Measurements from ENCODE around the gene UNC50.

The UNC50 gene, protein sequence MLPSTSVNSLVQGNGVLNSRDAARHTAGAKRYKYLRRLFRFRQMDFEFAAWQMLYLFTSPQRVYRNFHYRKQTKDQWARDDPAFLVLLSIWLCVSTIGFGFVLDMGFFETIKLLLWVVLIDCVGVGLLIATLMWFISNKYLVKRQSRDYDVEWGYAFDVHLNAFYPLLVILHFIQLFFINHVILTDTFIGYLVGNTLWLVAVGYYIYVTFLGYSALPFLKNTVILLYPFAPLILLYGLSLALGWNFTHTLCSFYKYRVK

DNA sequence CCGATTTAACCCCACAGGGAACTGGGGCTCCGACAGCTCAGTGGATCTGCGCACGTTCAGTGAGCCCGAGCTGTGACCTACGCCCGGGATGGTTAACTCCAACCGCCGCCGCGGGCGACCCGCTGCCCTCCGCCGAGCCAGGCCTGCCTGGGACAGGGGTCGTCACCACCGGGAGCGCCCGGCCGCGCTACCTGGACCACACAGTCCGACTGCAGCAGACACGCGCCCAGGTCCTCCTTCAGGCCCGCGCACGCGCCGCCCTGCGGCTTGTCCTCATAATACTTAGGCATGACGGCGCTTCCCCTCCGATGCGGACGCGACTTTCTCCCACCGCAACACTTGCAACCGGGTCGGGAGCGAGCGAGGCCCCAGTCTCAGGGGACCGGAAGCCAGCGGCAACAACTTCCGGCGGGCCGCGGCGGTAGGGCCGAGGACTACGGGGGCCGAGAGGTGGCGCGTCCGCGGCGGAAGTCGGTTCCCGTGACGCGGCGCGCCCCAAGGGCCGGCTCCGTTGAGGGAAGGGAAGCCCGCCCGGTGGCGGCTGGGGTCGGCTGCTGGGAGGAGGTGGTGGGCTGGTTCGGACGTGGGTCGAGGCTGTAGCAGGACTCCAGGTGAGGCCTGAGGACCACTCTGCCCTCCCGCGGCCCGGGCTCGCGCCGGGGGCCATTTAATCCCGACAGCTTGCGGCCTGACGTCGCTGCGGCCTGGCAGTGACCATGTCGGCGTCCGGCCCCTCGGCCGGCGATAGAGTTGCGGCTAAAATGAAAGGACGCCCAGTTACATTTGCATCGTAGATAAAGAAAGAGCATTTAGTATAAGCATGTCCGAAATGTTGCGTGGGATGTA lies at the start of gene UNC50, which contains the start of gene COA5:
UNC50 (plus strand) TSS at position 474 of the 846 bp plus-strand sequence. CDS start 1,171 bp downstream, outside the sequence.
COA5 (minus strand) TSS at position 397 of the 846 bp plus-strand sequence; CDS start at position 290, 107 bp downstream.
- DNase-seq: peak; percentile 93

DNA sequence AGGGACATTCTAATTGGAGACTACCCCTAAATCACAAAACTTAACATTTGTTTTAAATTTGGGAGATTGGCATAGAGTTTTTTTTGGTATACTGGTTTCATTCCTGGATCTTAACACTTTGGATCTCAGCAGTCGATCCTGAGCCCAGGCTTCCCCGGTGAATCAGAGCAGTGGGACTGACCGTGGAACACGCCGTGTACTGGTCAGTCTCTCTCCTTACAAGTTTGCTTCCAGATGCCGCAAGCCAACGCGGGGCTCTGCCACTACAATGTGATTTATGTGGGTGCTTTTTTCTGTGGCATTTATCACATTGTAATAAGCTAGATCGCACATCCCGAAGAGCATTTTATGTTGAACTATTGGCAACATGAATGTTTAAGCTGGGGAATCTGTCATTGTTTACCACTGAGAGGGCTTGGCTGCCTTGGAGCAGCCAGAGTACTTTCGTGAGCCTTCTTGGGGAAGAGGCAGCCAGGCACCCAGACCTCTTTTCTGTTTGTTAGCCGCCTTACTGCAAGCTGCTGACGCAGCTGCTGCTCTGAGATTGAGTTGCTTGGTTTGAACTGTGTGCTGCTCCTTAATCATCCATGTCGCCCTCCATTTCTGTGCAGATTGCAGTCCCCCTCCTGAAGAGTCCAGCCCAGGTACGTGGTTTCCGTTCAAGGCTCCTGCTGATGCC lies 49.4 kb upstream of the UNC50 start:
- DNase-seq: no peak

DNA sequence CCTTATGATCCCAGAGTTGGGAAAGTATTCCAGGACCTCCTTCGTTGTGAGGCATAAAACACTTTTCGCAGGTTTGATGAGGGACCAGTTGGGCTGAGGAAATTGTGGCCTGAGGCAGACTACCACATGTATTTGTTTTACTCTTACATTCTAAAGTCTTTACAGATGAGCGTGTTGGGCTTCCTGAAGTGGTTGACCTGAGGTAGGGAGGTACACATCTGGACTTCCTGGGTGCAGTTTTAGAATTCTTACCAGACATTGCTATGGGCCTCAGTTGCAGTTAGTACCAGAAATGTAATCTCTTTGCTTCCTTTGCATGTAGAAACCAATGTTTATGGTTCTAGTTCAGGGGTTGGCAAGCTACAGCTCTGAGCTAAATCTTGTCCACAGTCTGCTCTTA lies 48.8 kb upstream of the UNC50 start:
- no peak for DNase-seq

DNA sequence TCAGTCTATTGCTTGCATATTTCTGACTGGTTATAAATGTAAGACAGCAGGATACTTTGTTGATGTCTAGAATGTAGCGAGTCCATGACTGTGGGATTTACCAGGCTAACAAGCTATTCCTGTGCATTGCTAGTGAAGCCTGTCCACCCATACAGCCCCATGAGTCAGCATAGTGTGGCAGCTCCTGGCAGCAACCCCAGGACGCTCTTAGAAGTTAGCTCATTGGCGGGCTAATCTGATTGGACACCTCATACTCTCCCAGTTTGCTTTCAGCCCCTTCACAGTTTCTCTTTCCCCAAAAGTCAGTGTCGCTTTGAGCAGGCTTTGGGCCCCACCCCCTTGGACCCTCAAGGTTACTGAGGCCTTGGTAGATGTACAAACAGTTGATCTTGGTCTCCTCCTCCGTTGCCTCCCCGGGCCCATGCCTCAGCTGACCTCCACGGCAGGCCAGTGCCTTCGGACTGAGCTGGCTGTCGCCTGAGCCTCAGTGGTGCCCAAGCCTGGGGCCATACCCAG lies 48.1 kb upstream of the UNC50 start:
- no peak for DNase-seq

DNA sequence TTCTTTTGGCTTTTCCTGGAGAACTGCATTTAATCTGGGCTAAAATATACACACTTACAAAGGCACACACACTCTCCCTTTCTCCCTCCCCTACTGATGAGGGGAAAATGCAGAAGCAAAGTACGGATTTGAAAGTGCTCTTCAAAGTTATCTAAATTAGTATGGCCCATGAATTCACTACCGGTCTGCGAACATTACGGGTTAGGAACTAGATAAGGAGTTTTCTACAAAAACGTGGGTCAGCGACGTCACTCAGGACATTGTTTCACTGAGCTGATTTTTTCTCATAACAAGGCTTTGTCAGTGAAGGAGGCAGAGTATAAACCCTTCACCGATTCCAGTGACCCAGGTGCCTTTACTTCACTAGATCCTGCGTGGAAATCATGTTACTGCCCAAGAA lies 47.4 kb upstream of the UNC50 start:
- no peak for DNase-seq

DNA sequence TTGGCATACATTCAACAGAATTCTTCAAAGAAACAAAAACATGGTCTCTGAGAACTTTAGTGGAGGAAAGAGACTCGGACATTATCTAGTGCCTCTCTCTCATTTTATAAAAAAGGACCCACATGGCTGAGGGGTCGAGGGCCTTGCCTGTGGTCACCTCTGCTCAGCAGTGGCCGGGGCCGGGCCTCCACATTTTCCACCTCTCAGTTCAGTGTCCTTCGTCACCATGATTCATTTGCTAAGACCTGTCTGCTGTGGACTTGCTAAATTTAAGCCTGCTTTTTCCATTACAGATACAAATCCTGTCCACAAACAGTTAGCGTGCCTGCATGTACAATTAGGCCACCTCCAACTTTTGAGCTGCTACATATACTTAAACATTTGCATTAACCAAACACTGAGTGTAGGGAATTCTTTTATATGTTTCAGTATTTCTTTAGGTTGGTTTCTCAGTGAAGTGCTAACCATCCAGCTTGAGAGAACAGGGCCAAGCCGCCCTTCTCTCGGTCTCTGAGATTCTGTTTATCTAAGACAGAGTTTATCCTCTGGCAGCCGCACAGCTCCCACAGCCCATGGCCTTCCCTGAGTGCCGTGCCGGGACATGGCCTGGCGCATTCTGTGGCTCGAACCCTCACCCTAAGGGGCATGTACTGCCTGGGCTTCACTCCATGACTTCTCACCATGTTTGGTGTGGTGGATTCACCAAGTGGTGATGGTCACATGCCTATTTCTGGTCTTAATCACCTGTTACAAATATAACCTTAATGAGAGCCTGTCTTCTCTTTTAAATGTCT lies 46.3 kb upstream of the UNC50 start:
- no peak for DNase-seq

DNA sequence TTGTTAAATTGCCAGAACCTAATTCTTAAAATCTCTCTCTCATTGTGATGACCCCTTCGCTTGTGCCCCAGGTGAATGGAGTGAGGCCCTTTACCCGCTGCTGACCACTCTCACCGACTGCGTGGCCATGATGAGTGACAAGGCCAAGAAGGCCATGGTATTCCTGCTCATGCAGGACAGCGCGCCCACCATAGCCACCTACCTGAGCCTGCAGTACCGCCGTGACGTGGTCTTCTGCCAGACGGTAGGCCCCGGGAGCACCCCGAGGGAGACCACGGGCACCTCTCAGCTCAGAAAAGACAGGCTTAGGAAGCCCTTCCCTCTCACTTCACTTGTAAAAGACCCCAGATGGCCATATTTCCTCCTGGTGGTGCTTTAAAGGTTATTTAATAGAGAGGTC lies 45.0 kb upstream of the UNC50 start:
- no peak for DNase-seq

DNA sequence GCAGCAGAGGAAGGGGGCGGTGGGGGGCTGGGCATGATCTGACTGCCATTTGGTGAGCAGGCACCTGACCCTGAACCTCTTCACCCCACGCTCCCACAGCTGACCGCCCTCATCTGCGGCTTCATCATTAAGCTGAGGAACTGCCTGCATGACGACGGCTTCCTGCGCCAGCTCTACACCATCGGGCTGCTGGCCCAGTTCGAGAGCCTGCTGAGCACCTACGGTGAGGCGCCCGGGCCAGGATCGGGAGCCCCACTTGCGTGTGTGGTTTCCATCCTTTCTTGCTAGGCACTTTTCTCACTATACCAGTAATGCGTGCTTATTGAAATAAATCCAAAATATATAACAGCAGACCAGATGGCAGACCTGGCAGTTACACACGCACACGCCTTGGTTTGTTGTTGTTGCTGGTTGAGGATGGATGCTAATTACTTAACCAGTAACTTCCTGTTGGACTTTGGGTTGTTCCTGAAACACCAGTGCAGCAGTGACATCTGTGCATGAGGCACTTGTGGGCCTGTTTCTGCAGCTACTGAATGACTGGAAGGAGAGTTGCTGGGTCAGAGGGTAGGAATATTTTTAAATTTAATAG lies 43.8 kb upstream of the UNC50 start:
- DNase-seq: no peak

DNA sequence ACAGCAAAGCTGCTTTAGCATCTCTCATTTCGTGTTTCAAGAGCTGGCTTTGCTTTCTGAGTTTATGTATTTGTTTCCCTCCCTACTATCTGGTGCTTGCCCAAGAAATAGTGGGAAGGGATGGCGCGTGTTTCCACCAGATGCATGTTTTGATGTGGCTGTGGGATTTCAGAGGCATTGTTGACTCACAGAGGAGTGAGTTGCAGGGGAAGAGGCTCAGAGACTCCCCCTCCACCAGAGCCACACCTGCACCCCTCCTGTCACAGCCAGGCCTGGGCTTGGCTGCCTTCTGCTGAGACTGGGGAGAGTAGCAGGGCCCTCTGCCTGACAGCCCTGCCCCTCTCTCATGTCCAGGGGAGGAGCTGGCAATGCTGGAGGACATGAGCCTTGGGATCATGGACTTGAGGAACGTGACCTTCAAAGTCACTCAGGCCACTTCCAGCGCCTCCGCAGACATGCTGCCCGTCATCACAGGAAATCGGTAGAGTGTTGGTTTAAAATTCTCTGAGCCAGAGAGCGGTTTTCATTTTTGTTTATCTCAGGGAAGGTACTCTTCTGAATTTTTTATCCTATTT lies 43.0 kb upstream of the UNC50 start:
- no peak for DNase-seq

DNA sequence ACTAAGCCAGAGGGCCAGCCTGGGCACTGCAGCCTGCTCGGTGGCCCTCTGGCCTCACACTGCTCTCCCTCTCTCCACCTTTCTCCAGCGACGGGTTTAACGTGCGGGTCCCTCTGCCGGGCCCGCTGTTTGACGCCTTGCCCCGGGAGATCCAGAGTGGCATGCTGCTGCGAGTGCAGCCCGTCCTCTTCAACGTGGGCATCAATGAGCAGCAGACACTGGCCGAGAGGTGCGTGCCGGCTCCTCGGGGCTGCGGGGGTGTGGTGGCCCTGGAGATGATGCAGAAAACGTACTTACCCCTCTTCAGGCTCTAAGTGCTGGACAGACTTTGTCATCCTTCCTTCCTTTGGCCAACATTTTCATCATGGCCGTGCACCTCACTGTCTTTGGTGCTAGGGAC lies 42.4 kb upstream of the UNC50 start:
- no peak for DNase-seq

DNA sequence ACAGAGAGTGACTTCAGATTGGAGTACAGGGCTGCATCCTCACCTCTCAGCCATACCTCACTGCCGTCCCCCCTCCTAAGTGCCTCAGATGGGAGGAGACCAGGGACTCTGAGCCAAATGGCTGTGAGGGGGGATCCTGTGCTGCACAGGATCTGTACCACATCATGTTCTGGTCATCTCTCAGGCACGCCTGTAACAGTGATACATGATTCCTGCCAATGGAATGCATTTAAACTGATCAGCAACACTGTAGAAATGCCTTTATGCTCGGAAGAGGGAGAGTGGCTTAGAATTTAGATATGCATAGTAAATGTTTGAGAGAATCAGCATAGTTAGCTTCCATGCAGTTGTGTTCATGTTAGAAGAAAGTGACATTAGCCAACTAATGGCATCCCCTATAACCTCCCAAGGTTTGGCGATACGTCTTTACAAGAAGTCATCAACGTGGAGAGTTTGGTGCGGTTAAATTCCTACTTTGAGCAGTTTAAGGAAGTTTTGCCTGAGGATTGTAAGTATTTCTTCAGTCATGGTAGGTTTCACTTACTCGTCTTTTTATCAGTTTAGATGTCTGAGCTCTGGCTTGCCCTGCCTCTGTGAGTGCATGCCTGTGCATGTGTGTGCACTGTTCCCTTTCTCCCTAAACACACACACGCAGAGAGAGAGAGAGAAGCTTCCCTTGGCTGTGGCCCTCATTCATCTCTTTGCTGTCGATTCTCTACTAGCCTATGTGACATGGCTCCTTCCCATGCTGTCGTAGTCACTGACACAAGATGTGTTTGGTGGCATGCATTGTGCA lies 40.0 kb upstream of the UNC50 start:
- no peak for DNase-seq

DNA sequence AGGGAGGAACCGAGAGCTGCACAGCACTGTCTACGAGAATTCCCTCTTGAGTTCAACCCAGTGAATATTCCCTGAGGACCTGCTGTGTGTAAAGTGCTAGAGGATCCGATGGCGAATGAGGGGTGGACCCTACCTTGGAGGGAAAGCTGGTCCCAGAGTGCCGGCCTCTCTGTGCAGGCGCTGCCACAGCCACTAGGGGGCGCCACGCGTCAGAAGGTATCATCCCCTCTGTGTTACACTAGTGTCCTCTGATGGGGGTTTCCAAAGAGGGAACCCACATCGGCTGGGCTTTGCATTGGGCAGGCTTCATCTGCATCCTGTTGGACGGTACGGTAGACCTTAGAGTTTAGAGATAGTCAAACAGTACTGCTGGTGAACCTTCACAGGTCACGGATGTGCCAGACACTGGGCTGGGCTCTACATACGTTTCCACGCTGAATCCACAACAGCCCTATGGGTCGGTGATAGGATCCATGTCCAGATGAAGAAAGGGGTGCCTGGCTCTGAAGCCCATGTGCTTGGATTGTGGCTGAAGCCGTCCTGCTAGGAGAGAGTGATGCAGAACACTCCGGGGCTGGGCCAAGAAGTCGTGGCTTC lies 39.1 kb upstream of the UNC50 start:
- peak; percentile 52 for DNase-seq

DNA sequence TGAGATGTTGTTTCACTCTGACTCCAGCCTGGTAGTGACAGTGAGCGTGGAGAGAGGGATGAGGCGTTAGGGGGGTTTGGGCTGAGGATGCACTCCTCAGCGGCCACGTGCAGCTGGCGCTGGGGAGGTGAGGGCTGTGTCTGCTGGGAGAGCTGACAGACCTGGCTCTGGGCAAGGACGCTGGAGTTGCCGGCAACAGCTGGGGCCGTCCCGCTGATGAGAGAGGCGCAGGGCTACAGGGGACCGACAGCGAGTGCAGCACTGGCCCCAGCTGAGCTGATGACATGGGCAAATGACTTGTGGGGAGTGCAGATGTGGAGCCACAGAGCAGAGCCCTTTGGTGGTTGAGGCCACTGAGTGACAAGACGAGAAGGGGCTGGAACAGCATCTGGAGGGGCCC lies 38.5 kb upstream of the UNC50 start:
- no peak for DNase-seq

DNA sequence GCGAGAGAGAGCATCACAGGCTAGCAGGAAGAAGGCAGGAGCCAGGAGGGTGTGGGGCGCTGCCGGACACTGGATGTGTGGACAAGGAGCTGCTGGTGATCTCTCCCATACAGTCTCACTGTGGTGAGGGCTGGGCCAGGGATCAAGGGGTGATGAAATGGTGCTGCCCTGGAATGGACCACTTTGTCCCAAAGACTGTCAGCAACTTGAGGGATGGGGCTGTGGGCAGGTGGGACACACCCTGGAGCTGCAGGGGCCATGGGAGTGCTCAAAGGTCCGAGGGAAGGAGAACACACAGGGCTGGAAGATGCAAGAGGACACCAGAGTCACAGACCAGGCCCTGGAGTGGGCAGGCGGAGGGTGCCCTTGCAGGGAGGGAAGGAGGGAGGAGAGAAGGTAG lies 38.0 kb upstream of the UNC50 start:
- no peak for DNase-seq

DNA sequence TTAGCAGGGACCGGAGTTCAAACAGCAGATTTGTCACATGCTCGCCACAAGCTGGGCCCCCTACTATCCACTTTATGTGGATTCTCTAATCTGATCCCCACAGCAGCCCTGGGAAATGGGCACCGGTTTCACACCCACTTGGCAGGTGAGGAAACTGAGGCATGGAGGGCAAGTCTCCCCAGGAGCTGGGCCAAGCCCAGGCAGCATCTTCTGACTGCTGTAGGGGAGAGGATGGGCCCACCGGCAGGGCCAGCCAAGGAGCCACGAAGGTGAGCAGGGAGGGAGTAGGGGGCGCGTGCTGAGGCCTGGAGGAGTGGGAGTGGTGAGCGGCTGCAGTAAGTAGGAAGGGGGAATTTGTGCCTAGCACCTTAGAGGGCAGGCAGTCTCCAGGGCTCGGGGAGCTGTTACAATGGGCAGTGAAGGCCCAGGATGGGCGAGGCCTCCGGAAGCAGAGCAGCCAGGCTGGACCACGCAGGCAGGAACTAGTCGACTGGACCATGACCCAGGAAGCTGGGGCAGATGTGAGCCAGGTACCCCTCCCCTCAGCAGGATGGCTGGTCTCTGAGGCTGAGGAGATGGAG lies 37.2 kb upstream of the UNC50 start:
- no peak for DNase-seq

DNA sequence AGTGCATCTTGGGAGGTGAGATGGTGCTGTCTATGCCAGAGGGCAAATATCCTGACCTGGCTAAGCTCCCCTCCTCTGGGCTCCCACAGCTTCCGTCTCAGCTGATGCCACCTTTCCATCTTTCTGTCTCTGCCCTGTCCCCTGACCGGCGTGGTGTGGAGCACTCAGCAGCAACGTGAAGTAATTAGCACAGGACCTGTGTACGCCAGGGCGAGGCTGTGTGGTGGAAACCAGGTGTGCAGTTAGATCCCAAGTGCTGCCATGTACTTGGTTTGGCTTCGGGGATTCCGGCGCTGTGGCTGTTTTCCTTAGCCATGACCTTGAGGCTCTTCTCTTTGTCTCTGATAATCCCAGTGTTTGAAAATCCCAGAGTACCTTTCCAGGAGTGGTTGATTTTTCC lies 36.6 kb upstream of the UNC50 start:
- DNase-seq: no peak

DNA sequence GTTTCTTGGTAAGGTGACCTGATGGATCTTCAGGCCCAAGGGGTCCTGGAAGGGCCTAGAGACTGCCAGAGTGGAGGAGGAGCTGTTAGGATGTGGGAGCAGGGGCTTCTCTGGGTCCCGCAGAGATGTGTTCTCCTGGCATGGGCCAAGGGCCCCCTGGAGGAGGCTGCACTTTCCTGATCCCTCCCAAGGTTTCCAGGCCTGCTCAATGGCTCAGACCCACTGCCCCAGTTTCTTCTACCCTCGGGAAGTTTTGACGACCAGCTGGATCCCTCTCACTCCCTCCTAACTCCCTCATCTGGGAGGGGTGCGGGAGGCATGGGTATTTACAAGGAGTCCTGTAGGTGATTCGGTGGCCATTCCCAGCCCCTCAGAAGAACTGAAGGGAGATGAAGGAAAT lies 36.2 kb upstream of the UNC50 start:
- DNase-seq: no peak

DNA sequence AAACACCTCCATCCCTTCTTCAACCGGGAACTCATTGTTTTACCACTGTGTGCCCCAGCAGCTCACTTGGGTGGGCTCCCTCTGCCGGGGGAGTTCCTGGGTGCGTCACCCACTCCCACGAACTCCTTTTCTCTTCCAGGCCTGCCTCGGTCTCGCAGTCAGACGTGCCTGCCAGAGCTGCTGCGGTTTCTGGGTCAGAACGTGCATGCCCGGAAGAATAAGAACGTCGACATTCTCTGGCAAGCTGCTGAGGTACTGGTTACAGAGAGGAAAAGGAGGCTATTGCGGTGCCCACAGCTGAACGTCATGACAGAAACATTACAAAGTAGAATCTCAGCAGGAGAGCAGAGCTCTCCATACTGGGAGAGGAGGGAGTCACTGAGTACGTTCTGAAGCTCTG lies 35.7 kb upstream of the UNC50 start:
- no peak for DNase-seq

DNA sequence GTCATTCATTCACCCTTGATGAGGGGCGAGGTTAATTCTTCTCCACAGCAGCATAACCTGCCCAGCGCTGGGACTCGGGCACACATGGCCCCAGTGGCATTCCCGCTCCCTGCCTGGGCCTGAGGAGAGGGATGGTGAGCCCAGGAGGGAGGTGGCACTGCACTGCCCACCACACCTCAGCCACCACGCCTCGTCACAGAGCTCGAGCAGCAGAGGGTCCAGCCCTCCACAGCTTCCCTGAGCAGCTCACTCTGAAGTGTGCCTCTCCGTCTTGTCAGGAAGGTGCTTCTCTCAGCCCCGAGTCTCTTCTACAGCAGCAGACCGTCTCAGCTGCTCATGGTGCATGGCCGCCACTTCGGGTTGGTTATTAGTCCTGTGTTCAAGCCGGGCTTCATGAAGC lies 35.0 kb upstream of the UNC50 start:
- no peak for DNase-seq

DNA sequence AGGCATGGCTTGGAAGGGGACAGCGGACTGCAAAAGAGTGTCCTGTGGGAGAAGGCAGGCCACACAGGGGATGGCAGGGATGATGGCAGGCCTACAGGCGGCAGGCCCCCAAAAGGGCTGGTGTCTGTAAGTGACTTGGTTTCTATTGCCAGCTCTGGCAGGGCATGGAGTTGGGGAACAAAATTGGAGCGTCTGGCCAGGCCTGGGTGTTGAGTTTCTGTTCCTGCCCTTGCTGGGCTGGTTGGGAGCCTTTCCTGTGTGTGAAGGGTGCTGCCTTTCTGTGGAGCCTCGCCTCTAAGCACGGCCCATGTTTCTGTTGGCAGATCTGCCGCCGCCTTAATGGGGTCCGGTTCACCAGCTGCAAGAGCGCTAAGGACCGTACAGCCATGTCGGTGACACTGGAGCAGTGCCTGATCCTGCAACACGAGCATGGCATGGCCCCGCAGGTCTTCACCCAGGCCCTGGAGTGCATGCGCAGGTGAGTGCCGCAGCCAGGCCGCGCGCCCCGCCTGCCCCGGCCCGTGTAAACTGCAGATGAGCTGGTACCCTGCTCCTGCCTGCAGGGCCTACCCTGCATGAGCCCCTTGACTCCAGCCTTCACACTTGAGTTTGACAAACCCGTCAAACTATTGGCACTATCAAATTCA lies 31.6 kb upstream of the UNC50 start:
- DNase-seq: no peak
